NCI-H1092 (cell line): Measurements from ENCODE around the gene GAB4.
"Not testable (repeated sequence)": the region's sequence is repeated elsewhere in the genome, so short reads cannot be mapped to it uniquely, and the experiment has no call there.

Experiments used
- DNase-seq: peaks from one replicate; lab custom pipeline; 2025; lab: John Stamatoyannopoulos, UW

GAB4 gene

GRCh38 chr22:17007852-17008731 is at the start of gene GAB4:
Gene GAB4, minus strand, starts transcription at chr22:17008222. Its CDS starts 108 bp downstream, at chr22:17008114.
- DNase-seq = no peak

- DNase-seq = no peak
These were observed 48.8 kb upstream of the GAB4 start for GRCh38 chr22:17056807-17057206.

GRCh38 chr22:17056058-17056457 is 48.0 kb upstream of the GAB4 start:
- DNase-seq = no peak

- DNase-seq = no peak
These were observed 39.6 kb upstream of the GAB4 start for GRCh38 chr22:17047656-17048055.

- DNase-seq = no peak
These were observed 38.7 kb upstream of the GAB4 start for GRCh38 chr22:17046566-17047348.

GRCh38 chr22:17043521-17043920 is 35.5 kb upstream of the GAB4 start:
- no peak for DNase-seq

- DNase-seq = not testable (repeated sequence)
These were observed 29.1 kb upstream of the GAB4 start for GRCh38 chr22:17036842-17037711.

- not testable (repeated sequence) for DNase-seq
These were observed 28.2 kb upstream of the GAB4 start for GRCh38 chr22:17035976-17036841.

- DNase-seq = no peak
These were observed 27.2 kb upstream of the GAB4 start for GRCh38 chr22:17035246-17035645.

GRCh38 chr22:17034532-17034931 is 26.5 kb upstream of the GAB4 start:
- DNase-seq = not testable (repeated sequence)

- DNase-seq = not testable (repeated sequence)
These were observed 24.3 kb upstream of the GAB4 start for GRCh38 chr22:17032277-17032676.

GRCh38 chr22:17024380-17024779 is 16.4 kb upstream of the GAB4 start:
- not testable (repeated sequence) for DNase-seq

GRCh38 chr22:17015552-17015951 is 7.5 kb upstream of the GAB4 start:
- not testable (repeated sequence) for DNase-seq

GRCh38 chr22:17014101-17014440 is 6.0 kb upstream of the GAB4 start:
- not testable (repeated sequence) for DNase-seq

GRCh38 chr22:17013396-17014100 is 5.5 kb upstream of the GAB4 start:
- no peak for DNase-seq

- DNase-seq = no peak
These were observed 4.2 kb upstream of the GAB4 start for GRCh38 chr22:17012267-17012666.

GRCh38 chr22:17009640-17010291 is 1.7 kb upstream of the GAB4 start:
- no peak for DNase-seq

- no peak for DNase-seq
These were observed 765 bp downstream of the GAB4 start for GRCh38 chr22:17007257-17007656.

GRCh38 chr22:16989915-16990314 is 18.1 kb downstream of the GAB4 start:
- no peak for DNase-seq

- DNase-seq = no peak
These were observed 19.8 kb downstream of the GAB4 start for GRCh38 chr22:16988257-16988656.
